GM19463 (cell line): ENCODE data around the gene TSPAN6.

Experiments used
- ATAC-seq: cut with Tn5 transposase; IDR thresholded peaks from one replicate; pipeline ENCODE4 v1.9.1; 2021; ENCODE audit warnings: mild to moderate bottlenecking, moderate library complexity; ENCODE audit not compliant: unreplicated experiment

The TSPAN6 gene

GRCh38 chrX:100648458-100649417, 12.1 kb upstream of the TSPAN6 start:
- ATAC-seq: no peak

- no peak for ATAC-seq
These were observed 11.1 kb upstream of the TSPAN6 start for GRCh38 chrX:100647739-100648138.

GRCh38 chrX:100647095-100647494, 10.5 kb upstream of the TSPAN6 start:
- no peak for ATAC-seq

DNA sequence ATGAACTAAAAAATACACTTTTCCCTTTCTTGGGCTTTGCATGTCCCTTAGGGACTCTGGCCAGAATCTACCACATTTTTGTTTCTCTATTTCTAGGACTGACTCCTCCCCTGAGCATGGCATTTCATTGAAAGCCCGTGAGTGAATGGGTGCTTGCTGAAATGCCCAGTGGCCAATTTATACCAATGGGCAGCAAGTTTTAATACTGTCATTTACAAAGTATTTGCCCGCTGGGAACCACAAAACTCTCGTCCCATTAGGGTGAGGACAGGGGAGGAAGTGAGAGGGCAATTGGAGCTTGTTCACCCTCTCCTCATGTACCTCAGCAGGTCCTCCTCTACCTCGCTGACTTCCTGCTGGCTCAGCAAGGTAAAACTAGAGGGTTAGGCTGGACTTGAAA, 8.5 kb upstream of the TSPAN6 start:
- ATAC-seq: no peak

GRCh38 chrX:100643956-100644860, 7.6 kb upstream of the TSPAN6 start, which contains the start of gene SRPX2:
Gene SRPX2, plus strand, starts transcription at chrX:100644199. Its CDS starts 2,124 bp downstream, at chrX:100646323.
- peak; percentile 81 for ATAC-seq

DNA sequence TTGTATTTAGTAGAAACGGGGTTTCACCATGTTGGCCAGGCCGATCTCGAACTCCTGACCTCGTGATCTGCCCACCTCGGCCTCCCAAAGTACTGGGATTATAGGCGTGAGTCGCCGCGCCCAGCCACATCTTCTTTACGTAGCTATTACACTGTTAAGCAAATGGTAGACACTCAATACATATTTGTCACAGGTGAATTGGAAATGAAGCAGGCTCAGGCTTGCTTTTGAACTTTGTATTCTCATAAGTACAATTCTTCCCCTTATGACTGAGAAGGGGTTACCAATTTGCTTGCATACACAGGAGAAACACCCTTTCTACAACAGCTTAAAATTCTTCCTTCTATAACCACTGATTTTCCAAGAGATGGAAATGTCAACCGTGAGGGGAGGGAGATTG, 6.6 kb upstream of the TSPAN6 start:
- ATAC-seq: no peak

- ATAC-seq: no peak
These were observed 5.7 kb upstream of the TSPAN6 start for GRCh38 chrX:100642290-100642689.

GRCh38 chrX:100635989-100636320, 651 bp downstream of the TSPAN6 start:
- ATAC-seq: no peak

DNA sequence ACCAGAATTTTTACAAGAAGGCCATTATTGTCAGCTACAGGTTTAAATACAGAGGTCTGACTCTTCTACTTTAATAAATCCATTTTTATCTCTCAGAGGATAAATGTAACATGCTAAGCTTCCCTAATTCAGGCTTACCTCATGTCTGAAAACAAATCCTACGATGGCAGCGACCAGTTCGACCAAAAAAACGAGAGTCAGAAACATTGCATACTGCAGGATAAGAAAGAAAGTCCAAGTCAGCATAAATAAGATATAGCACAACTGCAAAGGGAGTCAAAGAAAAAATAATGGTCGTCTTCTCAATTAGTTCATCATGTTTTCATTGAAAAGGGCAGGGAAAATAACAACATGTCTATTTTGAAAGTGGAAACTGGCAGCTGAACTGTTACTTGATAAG, 1.6 kb downstream of the TSPAN6 start:
- no peak for ATAC-seq

GRCh38 chrX:100625985-100626491, 10.6 kb downstream of the TSPAN6 start:
- ATAC-seq: peak; percentile 93

DNA sequence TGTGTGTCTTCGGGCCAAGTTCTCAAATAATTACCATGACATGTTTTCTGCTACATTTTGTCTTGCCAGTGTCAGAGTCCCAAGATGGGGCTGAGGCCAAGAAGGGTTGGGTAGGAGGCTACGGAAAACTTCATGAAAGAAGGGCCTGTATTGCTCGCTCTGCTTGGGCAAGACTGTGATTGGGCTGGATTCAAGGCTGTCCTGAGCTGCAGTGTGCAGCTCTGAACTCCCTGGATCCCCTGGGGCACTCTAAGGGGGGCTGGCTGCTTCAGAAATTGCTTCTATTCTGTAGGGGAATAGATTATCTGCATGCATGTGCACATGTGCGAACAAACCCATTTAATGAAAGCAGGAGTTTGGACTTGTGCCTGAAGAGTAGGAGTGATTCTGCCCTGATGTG, 13.6 kb downstream of the TSPAN6 start:
- ATAC-seq: no peak

DNA sequence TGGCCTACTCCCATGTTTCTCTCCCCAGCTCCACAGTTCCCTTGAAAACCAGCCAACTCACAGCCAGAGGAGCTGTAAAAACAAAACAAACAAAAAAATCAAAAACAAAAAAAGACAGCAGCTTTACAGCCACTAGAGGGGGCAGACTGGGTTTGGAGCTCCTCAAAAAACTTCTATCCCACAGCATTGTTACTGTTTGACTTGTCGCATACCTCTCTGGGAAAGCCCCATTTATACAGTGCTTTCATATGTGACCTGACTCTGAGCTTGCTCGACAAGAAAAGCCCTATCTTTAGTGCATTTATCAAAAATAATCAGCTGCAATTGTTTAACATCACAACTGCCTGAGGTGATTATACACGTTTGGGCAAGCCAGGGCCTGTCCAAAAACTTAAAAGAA, 21.6 kb downstream of the TSPAN6 start:
- peak; percentile 99 for ATAC-seq

DNA sequence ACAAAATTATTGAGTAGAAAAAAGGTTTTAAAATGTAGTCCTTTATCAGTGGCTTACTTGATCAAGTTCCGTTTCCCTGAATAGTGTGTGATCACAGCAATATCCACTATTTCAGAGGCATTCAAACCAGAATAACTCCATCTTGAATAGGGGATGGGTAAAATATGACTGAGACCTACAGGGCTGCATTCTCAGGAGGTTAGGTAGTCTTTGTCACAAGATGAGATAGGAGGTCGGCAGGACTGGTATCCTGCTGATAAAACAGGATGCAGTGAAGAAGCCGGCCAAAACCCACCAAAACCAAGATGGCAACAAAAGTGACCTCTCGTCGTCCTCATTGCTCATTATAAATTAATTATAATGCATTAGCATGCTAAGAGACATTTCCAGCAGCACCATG, 24.7 kb downstream of the TSPAN6 start:
- ATAC-seq: no peak

DNA sequence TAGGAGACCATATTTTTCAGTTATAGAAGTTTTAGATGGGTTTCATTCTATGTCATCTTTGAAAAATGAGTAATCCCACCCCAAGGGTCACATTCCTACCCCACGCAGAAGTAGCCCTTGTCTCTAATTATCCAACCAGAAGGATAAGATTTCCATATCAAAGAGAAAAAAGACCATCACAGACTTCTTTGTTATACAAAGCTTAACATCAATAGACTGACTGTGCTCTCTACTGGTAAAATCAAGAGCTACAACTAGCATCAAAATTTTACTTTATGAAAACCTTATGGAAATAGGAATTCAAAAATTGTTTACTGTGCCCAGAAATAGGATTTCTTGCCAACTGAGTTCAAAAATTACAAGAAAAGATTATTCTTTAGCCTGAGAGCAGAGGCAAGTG, 27.0 kb downstream of the TSPAN6 start:
- ATAC-seq: no peak

DNA sequence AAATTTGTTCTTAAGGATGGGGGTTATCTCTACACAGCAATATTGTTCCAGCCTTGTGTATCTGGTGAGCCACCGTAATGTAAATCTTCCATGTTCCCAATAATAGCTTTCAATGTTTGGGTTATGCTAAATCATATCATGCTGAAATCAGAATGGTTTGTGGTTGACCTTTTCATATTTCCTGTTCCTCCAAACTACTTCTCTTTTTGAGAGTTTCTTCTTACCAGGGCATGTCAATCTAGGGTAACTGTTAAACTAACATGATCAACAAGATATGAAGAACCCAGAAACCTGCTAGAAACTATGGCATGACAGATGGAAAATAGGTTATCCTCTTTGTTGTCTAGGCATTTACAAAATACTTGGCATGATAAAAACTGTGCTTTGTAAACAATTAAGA, 29.9 kb downstream of the TSPAN6 start:
- peak; percentile 50 for ATAC-seq

- peak; percentile 91 for ATAC-seq
These were observed 35.8 kb downstream of the TSPAN6 start for GRCh38 chrX:100600758-100601157.

- no peak for ATAC-seq
These were observed 36.3 kb downstream of the TSPAN6 start for GRCh38 chrX:100600340-100600739.

DNA sequence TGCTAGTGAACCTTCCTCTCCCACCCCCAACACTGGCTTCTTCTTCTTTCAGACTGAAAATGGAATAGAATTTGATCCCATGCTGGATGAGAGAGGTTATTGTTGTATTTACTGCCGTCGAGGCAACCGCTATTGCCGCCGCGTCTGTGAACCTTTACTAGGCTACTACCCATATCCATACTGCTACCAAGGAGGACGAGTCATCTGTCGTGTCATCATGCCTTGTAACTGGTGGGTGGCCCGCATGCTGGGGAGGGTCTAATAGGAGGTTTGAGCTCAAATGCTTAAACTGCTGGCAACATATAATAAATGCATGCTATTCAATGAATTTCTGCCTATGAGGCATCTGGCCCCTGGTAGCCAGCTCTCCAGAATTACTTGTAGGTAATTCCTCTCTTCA, 37.1 kb downstream of the TSPAN6 start:
- no peak for ATAC-seq

- ATAC-seq: no peak
These were observed 40.0 kb downstream of the TSPAN6 start for GRCh38 chrX:100596601-100597000.

GRCh38 chrX:100593581-100593980, 43.0 kb downstream of the TSPAN6 start:
- no peak for ATAC-seq

GRCh38 chrX:100593126-100593525, 43.5 kb downstream of the TSPAN6 start:
- no peak for ATAC-seq
